Calu3 (cell line): ENCODE results near the gene IL23A. TPM values are rescaled to one million over a fixed set of nuclear protein-coding genes. Genes with fewer than 3 reads are reported as not detected.

Experiments used
- BruUV-seq: library from RNA; stranded (reverse); fragments of 400-500 nt; replicated peaks from 2 replicates; lab custom pipeline; 2021; lab: Mats Ljungman, UMichigan
- CTCF ChIA-PET: fragments of 300-600 bp; sonication (Branson Sonifier 250); formaldehyde crosslinking; loops from one replicate; lab custom pipeline; 2022; ENCODE audit warnings: antibody characterized with exemption; lab: Charles Lee
- DNase-seq: peaks from one replicate; pipeline ENCODE4 v3.0.0; 2022
- H3K27ac Mint-ChIP-seq: one replicate; pipeline ENCODE4 v1.8.0; 2022; ENCODE audit warnings: mixed read lengths; ENCODE audit not compliant: unreplicated experiment
- H3K27me3 Mint-ChIP-seq: one replicate; pipeline ENCODE4 v1.8.0; 2022; ENCODE audit warnings: mixed read lengths; ENCODE audit not compliant: unreplicated experiment
- H3K36me3 Mint-ChIP-seq: one replicate; pipeline ENCODE4 v1.8.0; 2022; ENCODE audit warnings: mild to moderate bottlenecking, moderate library complexity, mixed read lengths; ENCODE audit not compliant: insufficient read depth, unreplicated experiment
- H3K4me1 Mint-ChIP-seq: one replicate; pipeline ENCODE4 v1.8.0; 2022; ENCODE audit warnings: mild to moderate bottlenecking, low read depth, mixed read lengths; ENCODE audit not compliant: unreplicated experiment
- H3K4me3 Mint-ChIP-seq: one replicate; pipeline ENCODE4 v1.8.0; 2022; ENCODE audit warnings: mild to moderate bottlenecking, low read depth, moderate library complexity, mixed read lengths; ENCODE audit not compliant: unreplicated experiment
- H3K9me3 Mint-ChIP-seq: one replicate; pipeline ENCODE4 v1.8.0; 2022; ENCODE audit warnings: low read depth, mixed read lengths; ENCODE audit not compliant: unreplicated experiment
- intact Hi-C: fragments of 100-400 bp; cut with micrococcal nuclease; formaldehyde crosslinking; loops from one replicate; pipeline ENCODE4 v1.10.0; 2022; ENCODE audit not compliant: unreplicated experiment
- total RNA-seq: library from RNA; stranded (reverse); gene quantifications from 2 replicates; pipeline ENCODE4 v1.2.3, GENCODE V29; 2022
- TF ChIP-seq, protein P1 (sequence below): fragments of 200-600 bp; IDR thresholded peaks from one replicate; pipeline ENCODE4 v1.8.0; 2022; ENCODE audit warnings: antibody characterized with exemption; ENCODE audit not compliant: unreplicated experiment

IL23A gene
- total RNA-seq, 1 experiment from 2014 or later: 2.9 TPM

DNA sequence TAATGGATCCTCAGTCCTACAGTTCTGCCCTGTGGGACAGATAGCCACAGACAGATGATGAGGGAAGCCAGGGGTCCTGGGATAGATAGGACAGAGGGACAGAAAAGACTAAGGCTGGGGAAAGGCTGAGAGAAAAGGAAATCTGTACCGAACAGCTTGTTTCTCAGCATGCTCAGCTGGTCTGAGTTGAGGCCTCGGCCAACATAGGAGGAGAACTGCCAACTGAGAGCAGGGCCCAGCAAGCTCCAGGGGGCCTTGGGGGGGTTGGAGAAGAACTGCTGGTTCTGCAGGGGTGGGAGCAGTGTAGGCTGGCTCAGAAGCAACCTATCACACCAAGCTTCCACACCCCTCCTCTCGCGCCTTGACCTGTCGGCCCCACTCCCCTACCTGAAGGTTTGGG is 10.1 kb downstream of the IL23A start:
- Mint-ChIP-seq H3K4me3 (no peak overlapping the region), H3K4me1 (no peaks in the 10 kb centered on the region), H3K27me3 (no peaks in the 10 kb centered on the region), H3K9me3 (no peaks in the 10 kb centered on the region), H3K27ac (no peak overlapping the region), H3K36me3 (peaks cover 44% of the 10 kb centered on the region)
- no peak for DNase-seq
- intact Hi-C loops: no loop called here
- TF ChIP-seq, protein P1, sequence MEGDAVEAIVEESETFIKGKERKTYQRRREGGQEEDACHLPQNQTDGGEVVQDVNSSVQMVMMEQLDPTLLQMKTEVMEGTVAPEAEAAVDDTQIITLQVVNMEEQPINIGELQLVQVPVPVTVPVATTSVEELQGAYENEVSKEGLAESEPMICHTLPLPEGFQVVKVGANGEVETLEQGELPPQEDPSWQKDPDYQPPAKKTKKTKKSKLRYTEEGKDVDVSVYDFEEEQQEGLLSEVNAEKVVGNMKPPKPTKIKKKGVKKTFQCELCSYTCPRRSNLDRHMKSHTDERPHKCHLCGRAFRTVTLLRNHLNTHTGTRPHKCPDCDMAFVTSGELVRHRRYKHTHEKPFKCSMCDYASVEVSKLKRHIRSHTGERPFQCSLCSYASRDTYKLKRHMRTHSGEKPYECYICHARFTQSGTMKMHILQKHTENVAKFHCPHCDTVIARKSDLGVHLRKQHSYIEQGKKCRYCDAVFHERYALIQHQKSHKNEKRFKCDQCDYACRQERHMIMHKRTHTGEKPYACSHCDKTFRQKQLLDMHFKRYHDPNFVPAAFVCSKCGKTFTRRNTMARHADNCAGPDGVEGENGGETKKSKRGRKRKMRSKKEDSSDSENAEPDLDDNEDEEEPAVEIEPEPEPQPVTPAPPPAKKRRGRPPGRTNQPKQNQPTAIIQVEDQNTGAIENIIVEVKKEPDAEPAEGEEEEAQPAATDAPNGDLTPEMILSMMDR: no peak
- BruUV-seq: no TSS peak
- CTCF ChIA-PET: no interaction called here

DNA sequence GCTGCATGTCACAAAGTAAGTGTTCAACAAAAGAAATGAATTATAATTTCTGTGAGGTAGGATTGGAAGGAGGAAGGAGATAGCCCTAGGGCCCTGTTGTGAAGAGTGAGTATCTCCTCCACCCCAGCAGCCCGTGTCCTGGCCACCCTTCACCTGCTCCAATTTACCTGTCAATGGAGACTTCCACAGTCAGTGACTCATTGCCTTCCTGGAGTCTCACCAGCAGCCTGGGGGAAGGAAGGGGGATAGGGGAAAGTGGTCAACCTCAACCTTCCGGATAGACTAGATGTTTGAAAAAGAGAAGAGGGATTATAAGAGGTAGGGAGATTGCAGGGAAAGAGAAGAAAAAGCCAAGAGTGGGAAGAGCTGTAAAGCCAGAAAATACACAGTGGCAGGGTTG is 12.0 kb downstream of the IL23A start:
- BruUV-seq: no TSS peak
- H3K27me3 Mint-ChIP-seq: no peaks in the 10 kb centered on the region
- intact Hi-C loops: no loop called here
- H3K27ac Mint-ChIP-seq: no peak overlapping the region
- no peak for DNase-seq
- no peak overlapping the region for H3K4me3 Mint-ChIP-seq
- H3K4me1 Mint-ChIP-seq: no peaks in the 10 kb centered on the region
- TF ChIP-seq, protein P1: no peak
- CTCF ChIA-PET: interaction anchor here (0.9 kb wide), 1 partner anchor 113 kb away, joined by 3 read pairs; no protein-coding TSS in a partner anchor
- no peaks in the 10 kb centered on the region for H3K9me3 Mint-ChIP-seq
- H3K36me3 Mint-ChIP-seq: peaks cover 46% of the 10 kb centered on the region

DNA sequence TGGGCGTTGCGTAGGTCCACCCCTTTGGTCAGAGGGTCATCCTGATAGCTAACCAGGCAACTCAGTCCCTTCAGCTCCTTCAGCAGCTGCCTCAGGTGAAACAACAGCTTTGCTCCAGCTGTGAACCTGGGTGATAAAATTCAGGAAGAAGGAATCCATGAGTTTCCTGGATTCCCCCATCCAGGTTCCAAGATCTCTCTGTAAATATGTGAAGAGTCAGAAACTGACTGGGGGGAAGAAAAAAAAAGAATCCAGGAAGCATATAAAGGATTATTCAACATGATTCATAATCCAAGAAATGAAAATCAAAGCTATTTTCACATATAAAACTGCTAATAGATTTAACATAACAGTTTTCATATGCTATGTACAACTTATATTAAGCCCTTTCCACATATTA is 12.6 kb downstream of the IL23A start:
- intact Hi-C loops: no loop called here
- Mint-ChIP-seq H3K9me3 (no peaks in the 10 kb centered on the region), H3K27ac (no peak overlapping the region), H3K36me3 (peaks cover 51% of the 10 kb centered on the region), H3K27me3 (no peaks in the 10 kb centered on the region), H3K4me3 (no peak overlapping the region), H3K4me1 (no peaks in the 10 kb centered on the region)
- no TSS peak for BruUV-seq
- TF ChIP-seq, protein P1: no peak
- CTCF ChIA-PET: interaction anchor here (0.6 to 0.9 kb wide), 2 partner anchors 42 to 113 kb away, joined by 3 to 4 read pairs; no protein-coding TSS in a partner anchor
- DNase-seq: no peak

DNA sequence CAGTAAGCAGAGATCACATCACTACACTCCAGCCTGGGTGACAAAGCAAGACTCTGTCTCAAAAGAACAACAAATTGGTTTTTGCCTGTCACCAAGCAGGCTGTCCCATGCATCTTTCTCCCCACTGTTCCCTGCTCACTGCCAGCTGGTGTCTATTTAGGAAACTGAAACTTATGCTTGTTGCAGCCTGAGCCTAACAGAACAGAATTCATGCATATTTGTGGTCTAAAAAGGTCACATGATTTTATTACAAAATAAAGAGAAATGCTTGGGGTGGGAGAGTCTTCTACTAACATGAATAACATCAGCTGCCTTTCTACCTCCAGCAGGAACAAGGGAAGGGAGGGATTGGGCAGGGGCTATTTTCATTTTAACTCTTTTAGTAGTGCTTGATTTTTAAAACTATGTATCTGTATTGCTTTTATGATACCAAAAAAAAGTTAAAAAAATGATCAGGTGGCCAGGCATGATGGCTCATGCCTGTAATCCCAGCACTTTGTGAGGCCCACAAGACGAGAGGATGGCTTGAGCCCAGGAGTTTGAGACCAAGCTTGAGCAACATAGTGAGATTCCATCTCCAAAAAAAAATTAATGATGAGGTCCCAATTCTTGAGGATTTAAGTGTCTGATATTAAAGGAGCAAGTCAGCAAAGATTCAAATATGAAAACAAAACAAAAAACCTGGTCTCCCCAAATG is 20.3 kb downstream of the IL23A start:
- Mint-ChIP-seq H3K4me1 (peaks cover 8% of the 10 kb centered on the region), H3K27ac (peak overlapping the region; percentile 63), H3K9me3 (no peaks in the 10 kb centered on the region), H3K4me3 (peak overlapping the region; percentile 89), H3K36me3 (peaks cover 50% of the 10 kb centered on the region), H3K27me3 (no peaks in the 10 kb centered on the region)
- CTCF ChIA-PET: interaction anchor here (0.7 to 2.8 kb wide), 5 partner anchors 14 to 1971 kb away, joined by 4 to 20 read pairs (median 12); partner anchors contain the start of genes CNPY2 and PAN2
- DNase-seq: no peak
- TF ChIP-seq, protein P1: no peak
- intact Hi-C loops: no loop called here
- no TSS peak for BruUV-seq
